Neuronal stem cell (in vitro differentiated cells): Measurements from ENCODE around the gene PSD4.

Source experiments
- DNase-seq: peaks from one replicate; pipeline ENCODE4 v3.0.0-alpha.2; 2013; ENCODE audit warnings: low spot score
- H2AFZ ChIP-seq: one replicate; pipeline ENCODE4 v1.6.1; 2013; ENCODE audit warnings: mild to moderate bottlenecking, low read length, inconsistent platforms
- H2AK5ac ChIP-seq: 2 replicates; pipeline ENCODE4 v1.6.1; 2013; ENCODE audit warnings: low read depth, mild to moderate bottlenecking, inconsistent platforms, low read length, moderate library complexity, mixed read lengths
- H2BK120ac ChIP-seq: 2 replicates; pipeline ENCODE4 v1.6.1; 2013; ENCODE audit warnings: low read depth, mild to moderate bottlenecking, inconsistent platforms, low read length, moderate library complexity, mixed read lengths
- H2BK12ac ChIP-seq: one replicate; pipeline ENCODE4 v1.6.1; 2013; ENCODE audit warnings: low read length, inconsistent platforms
- H2BK15ac ChIP-seq: 2 replicates; pipeline ENCODE4 v1.6.1; 2013; ENCODE audit warnings: mild to moderate bottlenecking, low read length, inconsistent platforms, mixed read lengths
- H2BK5ac ChIP-seq: one replicate; pipeline ENCODE4 v1.6.1; 2013; ENCODE audit warnings: inconsistent platforms, mild to moderate bottlenecking, low read length, moderate library complexity
- H3K14ac ChIP-seq: one replicate; pipeline ENCODE4 v1.6.1; 2013; ENCODE audit warnings: low read length, inconsistent platforms
- H3K18ac ChIP-seq: 2 replicates; pipeline ENCODE4 v1.6.1; 2013; ENCODE audit warnings: low read length, inconsistent platforms
- H3K23ac ChIP-seq: 2 replicates; pipeline ENCODE4 v1.6.1; 2013; ENCODE audit warnings: low read depth, mild to moderate bottlenecking, mixed read lengths, low read length, inconsistent platforms; ENCODE audit not compliant: poor library complexity
- H3K27ac ChIP-seq: replicated peaks from 3 replicates; pipeline ENCODE4 v1.5.1; 2013; ENCODE audit warnings: low read length, inconsistent platforms
- H3K27me3 ChIP-seq, 3 experiments: 2 replicates each; pipeline ENCODE4 v1.6.1; 2013; ENCODE audit warnings: low read length in 3 of 3, mild to moderate bottlenecking in 2 of 3, inconsistent platforms in 1 of 3, low read depth in 1 of 3, mixed read lengths in 1 of 3, moderate library complexity in 1 of 3; ENCODE audit not compliant: control insufficient read depth in 3 of 3, insufficient read depth in 3 of 3
- H3K36me3 ChIP-seq, 2 donors: replicated peaks in 1 of 2; 2 replicates each; pipeline ENCODE4 v1.6.1; 2013; ENCODE audit warnings: low read length in 2 of 2; ENCODE audit not compliant: control insufficient read depth in 2 of 2, insufficient read depth in 2 of 2
- H3K4ac ChIP-seq: 2 replicates; pipeline ENCODE4 v1.6.1; 2013; ENCODE audit warnings: inconsistent platforms, mild to moderate bottlenecking, low read length, moderate library complexity
- H3K4me1 ChIP-seq, 2 donors: 1 replicate in 1 of 2; 2 replicates in 1 of 2; pipeline ENCODE4 v1.6.1; 2013; ENCODE audit warnings: low read length in 2 of 2, low read depth in 1 of 2; ENCODE audit not compliant: control insufficient read depth in 2 of 2, insufficient read depth in 1 of 2
- H3K4me2 ChIP-seq: one replicate; pipeline ENCODE4 v1.6.1; 2013; ENCODE audit warnings: mild to moderate bottlenecking, low read length, inconsistent platforms; ENCODE audit not compliant: insufficient read depth, poor library complexity, severe bottlenecking
- H3K4me3 ChIP-seq, 2 donors: 2 replicates each; pipeline ENCODE4 v1.5.1; 2013; ENCODE audit warnings: low read length in 2 of 2, mild to moderate bottlenecking in 2 of 2, inconsistent platforms in 1 of 2, moderate library complexity in 1 of 2
- H3K79me1 ChIP-seq: one replicate; pipeline ENCODE4 v1.6.1; 2013; ENCODE audit warnings: low read depth, mild to moderate bottlenecking, inconsistent platforms, low read length, moderate library complexity
- H3K9ac ChIP-seq: one replicate; pipeline ENCODE4 v1.6.1; 2013; ENCODE audit warnings: mild to moderate bottlenecking, low read depth, low read length, inconsistent platforms; ENCODE audit not compliant: poor library complexity
- H3K9me3 ChIP-seq, 2 donors: replicated peaks in 1 of 2; 2 replicates each; pipeline versions ENCODE3 to v1.6.1; 2013; ENCODE audit warnings: low read length in 2 of 2, mild to moderate bottlenecking in 2 of 2, inconsistent platforms in 1 of 2, low read depth in 1 of 2, mixed read lengths in 1 of 2, moderate library complexity in 1 of 2; ENCODE audit not compliant: control insufficient read depth in 2 of 2, insufficient read depth in 1 of 2
- H4K8ac ChIP-seq: one replicate; pipeline ENCODE4 v1.6.1; 2013; ENCODE audit warnings: low read depth, mild to moderate bottlenecking, inconsistent platforms, low read length, moderate library complexity
- H4K91ac ChIP-seq: one replicate; pipeline ENCODE4 v1.6.1; 2013; ENCODE audit warnings: low read length, low read depth, mild to moderate bottlenecking, inconsistent platforms; ENCODE audit not compliant: poor library complexity
- WGBS, 2 donors: extraction: QIAGEN DNeasy Blood & Tissue Kit; methylation state at CpG; one replicate each; pipeline ENCODE4 v1.1.7; 2013; ENCODE audit warnings: missing lambda C conversion rate in 2 of 2, mixed read lengths in 1 of 2; ENCODE audit not compliant: insufficient read length in 2 of 2, insufficient replicate concordance in 1 of 2; ENCODE audit errors: extremely low coverage in 2 of 2; 5-methylcytosine and 5-hydroxymethylcytosine counted together

PSD4 gene

GRCh38 chr2:113197347-113198047, 23.7 kb downstream of the PSD4 start:
- WGBS, 2 donors = no CpG with 5 or more reads among the region's 17 CpGs
- H3K79me1 ChIP-seq = no peaks in the 10 kb centered on the region
- H2BK15ac ChIP-seq = no peak overlapping the region
- no peak overlapping the region for H3K4ac ChIP-seq
- H2BK12ac ChIP-seq = no peak overlapping the region
- H3K4me2 ChIP-seq = no peak overlapping the region
- H3K4me3 ChIP-seq = no peak overlapping the region
- no peak overlapping the region for H3K27ac ChIP-seq
- H2BK5ac ChIP-seq = no peak overlapping the region
- H4K91ac ChIP-seq = no peak overlapping the region
- H3K9ac ChIP-seq = no peak overlapping the region
- no peak for DNase-seq
- H2AK5ac ChIP-seq = no peak overlapping the region
- no peaks in the 10 kb centered on the region for H3K9me3 ChIP-seq
- H3K27me3 ChIP-seq = peaks cover 0 to 28% (median 16%) of the 10 kb centered on the region in 3 experiments
- H2BK120ac ChIP-seq = no peak overlapping the region
- no peak overlapping the region for H3K23ac ChIP-seq
- no peak overlapping the region for H3K18ac ChIP-seq
- no peak overlapping the region for H4K8ac ChIP-seq
- H3K4me1 ChIP-seq = peaks cover 4 to 8% of the 10 kb centered on the region in 2 donors
- no peaks in the 10 kb centered on the region for H3K36me3 ChIP-seq
- no peak overlapping the region for H3K14ac ChIP-seq
- no peak overlapping the region for H2AFZ ChIP-seq

GRCh38 chr2:113198048-113198789, 24.4 kb downstream of the PSD4 start:
- Histone ChIP-seq H3K4me3 (peak overlapping the region; percentile 72 to 85), H2BK12ac (no peak overlapping the region), H3K27ac (no peak overlapping the region), H4K91ac (no peak overlapping the region), H3K79me1 (no peaks in the 10 kb centered on the region), H3K9ac (peak overlapping the region; percentile 61), H3K4me1 (peaks cover 9 to 15% of the 10 kb centered on the region in 2 donors), H3K14ac (no peak overlapping the region), H3K4ac (no peak overlapping the region), H2AFZ (peak overlapping the region; percentile 99), H2BK15ac (no peak overlapping the region), H3K4me2 (peak overlapping the region; percentile 89), H3K36me3 (no peaks in the 10 kb centered on the region), H2BK120ac (no peak overlapping the region), H2BK5ac (peak overlapping the region; percentile 13), H3K18ac (no peak overlapping the region), H3K9me3 (no peaks in the 10 kb centered on the region), H3K23ac (no peak overlapping the region), H3K27me3 (peaks cover 0 to 25% (median 16%) of the 10 kb centered on the region in 3 experiments), H4K8ac (no peak overlapping the region), H2AK5ac (no peak overlapping the region)
- DNase-seq = no peak
- WGBS, 2 donors = no CpG with 5 or more reads among the region's 32 CpGs

GRCh38 chr2:113198790-113199612, 25.2 kb downstream of the PSD4 start:
- Histone ChIP-seq H3K4ac (no peak overlapping the region), H2BK120ac (no peak overlapping the region), H3K27ac (no peak overlapping the region), H3K18ac (peak overlapping the region; percentile 91), H3K9ac (peak overlapping the region; percentile 61), H3K23ac (peak overlapping the region; percentile 77), H3K14ac (peak overlapping the region; percentile 82), H3K4me1 (peaks cover 9 to 15% of the 10 kb centered on the region in 2 donors), H2BK12ac (no peak overlapping the region), H2BK15ac (no peak overlapping the region), H2BK5ac (peak overlapping the region; percentile 13), H3K4me3 (peak overlapping the region; percentile 72 to 85), H2AFZ (peak overlapping the region; percentile 99), H2AK5ac (no peak overlapping the region), H3K36me3 (no peaks in the 10 kb centered on the region), H3K79me1 (no peaks in the 10 kb centered on the region), H4K8ac (no peak overlapping the region), H4K91ac (no peak overlapping the region), H3K9me3 (no peaks in the 10 kb centered on the region), H3K27me3 (peaks cover 0 to 21% (median 16%) of the 10 kb centered on the region in 3 experiments), H3K4me2 (peak overlapping the region; percentile 89)
- peak; percentile 74 for DNase-seq
- WGBS, 2 donors = no CpG with 5 or more reads among the region's 79 CpGs
